ENCODE data around the gene POLR3A. TPM values are rescaled to one million over a fixed set of nuclear protein-coding genes. Genes with fewer than 3 reads are reported as not detected.
"Not testable (repeated sequence)": the region's sequence is repeated elsewhere in the genome, so short reads cannot be mapped to it uniquely, and the experiment has no call there.

POLR3A gene
- 10 to 100 TPM in 6 of 7 donors, 1 to 10 TPM in 1; 9.3 to 15.0 (median 13.1) TPM for total RNA-seq
- 10 to 100 TPM in 1 of 2 donors, 1 to 10 TPM in 1; 4.8 to 11.3 TPM for polyA plus RNA-seq
- long read RNA-seq, donor 1, partial matches to known transcripts: 30 of 34 reads
- long read RNA-seq, donor 1, other reads (novel, unspliced or antisense): 4 of 34 reads
- long read RNA-seq, donor 2, full-length matches to known transcripts: 3 of 7,108 reads
- long read RNA-seq, donor 2, partial matches to known transcripts: 6,558 of 7,108 reads
- long read RNA-seq, donor 2, other reads (novel, unspliced or antisense): 547 of 7,108 reads
- long read RNA-seq, donor 3, full-length matches to known transcripts: 6 of 22 reads
- long read RNA-seq, donor 3, partial matches to known transcripts: 10 of 22 reads
- long read RNA-seq, donor 3, other reads (novel, unspliced or antisense): 6 of 22 reads

DNA sequence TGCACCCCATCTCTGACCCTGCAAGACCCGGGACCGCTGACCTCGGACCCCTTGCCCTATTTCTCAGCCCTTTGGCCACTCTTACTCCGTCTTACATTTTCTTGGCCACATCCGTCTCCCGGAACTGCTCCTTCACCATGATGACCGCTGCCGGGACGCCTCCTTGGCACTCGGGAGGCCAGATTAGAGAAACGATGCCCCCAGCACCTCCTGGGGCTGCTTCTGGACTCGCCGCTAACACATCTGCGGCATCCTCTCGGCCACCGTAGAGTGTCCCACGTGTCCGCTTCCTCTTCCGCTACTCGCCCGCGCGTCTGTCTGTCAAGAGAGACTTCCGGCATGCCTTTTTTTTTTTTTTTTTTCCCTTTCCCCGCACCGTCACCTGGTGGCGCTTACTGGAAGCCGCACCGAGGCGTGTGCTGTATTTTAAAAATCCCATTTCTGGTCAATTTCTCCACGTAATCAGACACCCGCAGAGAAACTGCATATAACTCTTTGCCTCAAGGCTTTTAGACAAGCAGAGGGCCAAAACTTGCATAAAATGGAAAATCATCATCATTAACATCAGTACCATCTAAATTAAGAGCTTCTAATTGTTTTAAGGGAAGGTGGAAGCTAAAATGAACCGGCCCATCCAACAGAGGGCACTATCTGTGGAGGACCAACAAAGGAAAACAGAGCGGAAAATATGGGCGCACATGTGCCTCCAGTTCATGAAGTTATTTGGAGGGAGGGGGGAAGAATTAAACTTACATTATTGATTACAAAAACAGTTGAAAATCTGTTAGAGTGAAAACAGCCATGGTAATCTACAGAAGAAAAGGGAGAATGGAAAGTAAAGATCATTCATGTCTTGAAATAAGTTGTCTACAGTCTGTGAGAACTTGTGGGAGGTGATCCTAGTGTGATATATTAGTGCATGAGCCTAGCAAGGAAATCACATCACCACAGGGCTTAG lies at the start of gene POLR3A:
TSS of gene POLR3A (minus strand) at position 247 of the 958 bp plus-strand sequence. CDS start at position 139, 108 bp downstream.
- H3K36me3 ChIP-seq: no peaks in the 10 kb centered on the region
- H3K4me1 ChIP-seq (ENCODE audit: insufficient read depth): peaks cover 5% of the 10 kb centered on the region
- H3K9me3 ChIP-seq: no peaks in the 10 kb centered on the region
- peak; percentile 50 for TF ChIP-seq EP300 (IDR thresholded peaks at IDR 0.05)
- TF ChIP-seq, protein P1, sequence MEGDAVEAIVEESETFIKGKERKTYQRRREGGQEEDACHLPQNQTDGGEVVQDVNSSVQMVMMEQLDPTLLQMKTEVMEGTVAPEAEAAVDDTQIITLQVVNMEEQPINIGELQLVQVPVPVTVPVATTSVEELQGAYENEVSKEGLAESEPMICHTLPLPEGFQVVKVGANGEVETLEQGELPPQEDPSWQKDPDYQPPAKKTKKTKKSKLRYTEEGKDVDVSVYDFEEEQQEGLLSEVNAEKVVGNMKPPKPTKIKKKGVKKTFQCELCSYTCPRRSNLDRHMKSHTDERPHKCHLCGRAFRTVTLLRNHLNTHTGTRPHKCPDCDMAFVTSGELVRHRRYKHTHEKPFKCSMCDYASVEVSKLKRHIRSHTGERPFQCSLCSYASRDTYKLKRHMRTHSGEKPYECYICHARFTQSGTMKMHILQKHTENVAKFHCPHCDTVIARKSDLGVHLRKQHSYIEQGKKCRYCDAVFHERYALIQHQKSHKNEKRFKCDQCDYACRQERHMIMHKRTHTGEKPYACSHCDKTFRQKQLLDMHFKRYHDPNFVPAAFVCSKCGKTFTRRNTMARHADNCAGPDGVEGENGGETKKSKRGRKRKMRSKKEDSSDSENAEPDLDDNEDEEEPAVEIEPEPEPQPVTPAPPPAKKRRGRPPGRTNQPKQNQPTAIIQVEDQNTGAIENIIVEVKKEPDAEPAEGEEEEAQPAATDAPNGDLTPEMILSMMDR (IDR thresholded peaks at IDR 0.05): peak; percentile 74 to 87 (median 75)
- no peak for TF ChIP-seq POLR2A (IDR thresholded peaks at IDR 0.05)
- H3K27ac ChIP-seq: peak within 1 kb of the TSS; percentile 18 to 66
- H3K4me3 ChIP-seq: peak within 1 kb of the TSS; percentile 98
- 0 to 1% (median 0%) methylated on average over 35 of the region's 35 CpGs for WGBS, 3 donors
- intact Hi-C loops (cut with DNase I): loop anchor here in 3 of 4 donors (2.0 to 5.0 kb wide), 3 partner anchors 182 to 187 kb away; no protein-coding TSS in a partner anchor
- no peaks in the 10 kb centered on the region for H3K27me3 ChIP-seq
- peak; percentile 95 to 98 (median 97) for DNase-seq

DNA sequence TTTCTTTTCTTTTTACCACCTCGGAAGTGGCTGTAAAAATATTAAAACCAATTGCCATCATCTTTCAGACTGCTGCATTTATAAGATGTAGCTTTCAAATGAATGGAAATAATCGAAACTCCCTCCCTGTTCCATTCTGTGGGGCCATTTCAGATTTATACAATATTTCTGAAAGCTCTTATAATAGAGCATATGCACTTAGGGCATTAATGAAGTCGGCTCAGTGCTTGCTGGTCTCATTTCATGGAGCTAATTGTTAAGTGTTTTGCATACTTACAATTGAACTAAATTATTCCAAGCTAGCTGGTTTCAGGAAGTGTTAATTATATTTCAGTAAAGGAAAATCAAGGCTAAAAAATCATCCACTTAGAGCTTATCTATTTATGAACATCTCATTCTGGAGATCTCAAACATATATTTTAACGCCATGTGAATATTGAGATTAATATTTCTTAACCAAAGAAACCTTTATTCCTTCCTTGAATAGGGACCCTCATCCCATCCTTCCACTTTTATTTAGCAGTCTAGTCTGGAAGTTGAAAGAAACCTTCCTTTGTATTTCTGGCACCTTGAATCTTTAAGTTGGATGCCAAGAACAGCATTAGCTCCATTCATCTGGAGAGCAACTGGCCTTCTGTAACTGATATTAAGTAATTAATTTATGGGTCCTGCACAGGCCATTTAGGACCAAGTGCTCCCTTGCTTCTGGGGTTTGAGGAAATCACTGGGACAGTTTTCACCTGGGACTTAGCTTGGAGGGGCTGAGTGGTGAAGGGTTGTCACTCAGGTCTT lies 49.4 kb upstream of the POLR3A start:
- Histone ChIP-seq H3K27ac (no peak overlapping the region), H3K36me3 (no peaks in the 10 kb centered on the region), H3K27me3 (no peaks in the 10 kb centered on the region), H3K4me3 (no peak overlapping the region), H3K4me1 (ENCODE audit: insufficient read depth) (no peaks in the 10 kb centered on the region), H3K9me3 (no peaks in the 10 kb centered on the region)
- 80 to 87% (median 84%) methylated on average over 4 of the region's 4 CpGs for WGBS, 3 donors
- no peak for DNase-seq
- intact Hi-C loops (cut with DNase I): no loop called here
- TF ChIP-seq, protein P1 (IDR thresholded peaks at IDR 0.05): no peak
- TF ChIP-seq POLR2A (IDR thresholded peaks at IDR 0.05): no peak
- no peak for TF ChIP-seq EP300 (IDR thresholded peaks at IDR 0.05)

DNA sequence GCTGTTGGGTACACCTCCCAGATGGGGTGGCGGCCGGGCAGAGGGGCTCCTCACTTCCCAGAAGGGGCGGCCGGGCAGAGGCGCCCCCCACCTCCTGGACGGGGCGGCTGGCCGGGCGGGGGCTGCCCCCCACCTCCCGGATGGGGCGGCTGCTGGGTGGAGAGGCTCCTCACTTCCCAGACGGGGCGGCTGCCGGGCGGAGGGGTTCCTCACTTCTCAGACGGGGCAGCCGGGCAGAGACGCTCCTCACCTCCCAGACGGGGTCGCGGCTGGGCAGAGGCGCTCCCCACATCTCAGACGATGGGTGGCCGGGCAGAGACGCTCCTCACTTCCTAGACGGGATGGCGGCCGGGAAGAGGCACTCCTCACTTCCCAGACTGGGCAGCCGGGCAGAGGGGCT lies 46.5 kb upstream of the POLR3A start:
- 93 to 96% (median 95%) methylated on average over 27 to 28 of the region's 29 CpGs for WGBS, 3 donors
- DNase-seq; H3K4me1 ChIP-seq (ENCODE audit: insufficient read depth); intact Hi-C loops (cut with DNase I); H3K27me3 ChIP-seq; H3K36me3 ChIP-seq; H3K9me3 ChIP-seq; H3K4me3 ChIP-seq; H3K27ac ChIP-seq: not testable (repeated sequence)

DNA sequence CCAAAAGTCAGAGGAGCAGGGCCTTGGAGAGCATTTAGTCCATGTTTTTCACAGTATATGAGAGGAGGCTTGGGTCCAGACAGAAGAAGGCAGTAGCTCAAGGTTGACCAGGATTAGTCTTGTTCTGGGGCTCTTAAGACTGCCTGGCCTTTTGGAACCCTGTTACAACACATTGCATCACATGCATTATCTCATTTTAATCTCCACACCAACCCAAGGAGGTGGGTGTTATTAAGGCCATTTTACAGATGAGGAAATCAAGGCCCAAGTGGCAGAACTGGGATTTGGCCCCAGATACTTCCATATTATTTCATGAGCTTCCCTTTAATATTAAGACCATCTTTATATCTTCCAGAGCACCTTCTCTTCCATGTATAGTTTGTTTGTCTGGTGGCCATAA lies 43.2 kb upstream of the POLR3A start:
- intact Hi-C loops (cut with DNase I): no loop called here
- no peak for DNase-seq
- no peaks in the 10 kb centered on the region for H3K27me3 ChIP-seq

More for the DNA sequence above, 43.2 kb upstream of the POLR3A start:
- no peak for TF ChIP-seq EP300 (IDR thresholded peaks at IDR 0.05)
- TF ChIP-seq POLR2A (IDR thresholded peaks at IDR 0.05): no peak
- TF ChIP-seq, protein P1 (IDR thresholded peaks at IDR 0.05): no peak
- Histone ChIP-seq H3K36me3 (no peaks in the 10 kb centered on the region), H3K27ac (no peak overlapping the region), H3K4me3 (no peak overlapping the region), H3K4me1 (ENCODE audit: insufficient read depth) (no peaks in the 10 kb centered on the region), H3K9me3 (no peaks in the 10 kb centered on the region)
